ACHN (cell line): ENCODE measurements around the gene TSPAN18.

Experiments used
- DNase-seq: peaks from one replicate; pipeline ENCODE4 v3.0.0-alpha.2; 2015
- in situ Hi-C: cut with HindIII; loops from 2 replicates; pipeline ENCODE4 v1.10.0; 2017; ENCODE audit warnings: low sequenced_read_pairs, low pct_ligation_motif_present, low pct_unique_long_range_greater_than_20kb

TSPAN18 gene

GRCh38 chr11:44847316-44847715 is 120.6 kb downstream of the TSPAN18 start:
- in situ Hi-C loops, result no loop called here
- DNase-seq, result no peak

DNA sequence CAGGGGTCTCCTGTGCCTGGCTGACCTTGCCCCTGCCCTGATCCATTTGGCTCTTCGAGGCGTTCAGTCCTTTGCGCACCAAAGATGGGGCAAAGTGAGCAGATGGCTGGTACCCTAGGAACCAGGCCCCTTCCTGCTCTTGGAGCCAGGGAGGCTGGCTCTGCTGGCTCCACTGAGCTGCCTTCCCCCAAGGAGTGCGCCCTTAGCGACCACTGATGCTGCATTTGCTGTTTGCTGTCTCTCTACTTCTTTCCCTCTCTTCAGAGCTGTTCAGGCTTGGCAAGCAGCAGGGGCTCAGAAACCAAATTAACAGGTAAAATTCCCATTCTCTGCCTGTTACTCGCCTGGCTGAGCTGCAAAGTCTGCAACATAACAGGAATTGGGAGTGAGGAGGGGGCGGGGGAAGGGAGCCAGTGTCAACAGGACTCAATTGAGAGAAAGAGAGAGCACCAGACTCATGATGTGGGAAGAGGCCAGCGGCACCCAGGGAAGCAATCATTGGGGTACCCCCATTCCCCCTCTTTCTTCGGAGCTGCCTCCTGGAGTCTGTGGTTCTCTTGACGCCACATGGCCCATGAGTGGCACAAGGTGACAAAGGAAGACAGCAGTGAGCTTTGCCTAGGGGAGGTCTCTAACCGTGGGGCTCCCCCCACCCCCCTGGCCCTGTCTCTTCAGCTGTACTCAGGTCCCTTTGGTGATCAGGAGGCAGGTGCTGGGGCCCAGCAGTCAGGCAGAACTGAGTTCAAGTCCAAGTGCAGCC is 121.6 kb downstream of the TSPAN18 start:
- in situ Hi-C loops, result no loop called here
- no peak for DNase-seq

- no peak for DNase-seq
- in situ Hi-C loops, result no loop called here
These were observed 122.2 kb downstream of the TSPAN18 start for GRCh38 chr11:44848963-44849350.

DNA sequence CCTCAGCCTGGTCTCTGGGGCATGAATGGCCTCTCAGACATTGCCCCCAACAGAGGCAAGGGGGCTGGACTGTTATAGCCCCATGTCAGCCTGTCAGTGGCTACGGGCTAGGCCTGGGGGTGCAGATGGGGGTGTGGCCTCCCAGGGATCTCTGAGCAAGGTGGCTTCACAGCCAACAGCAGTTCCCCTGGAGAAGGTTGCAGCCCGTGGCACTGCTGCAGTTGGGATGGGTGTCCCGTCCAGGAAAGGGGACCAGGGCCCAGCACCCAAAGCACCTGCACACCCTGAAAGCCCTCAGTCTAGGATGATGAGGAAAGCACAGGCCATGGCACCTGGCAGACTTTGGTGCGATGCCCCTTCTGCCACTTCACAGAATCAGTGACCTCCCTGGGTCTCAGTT is 122.7 kb downstream of the TSPAN18 start:
- no peak for DNase-seq
- in situ Hi-C loops, result no loop called here

DNA sequence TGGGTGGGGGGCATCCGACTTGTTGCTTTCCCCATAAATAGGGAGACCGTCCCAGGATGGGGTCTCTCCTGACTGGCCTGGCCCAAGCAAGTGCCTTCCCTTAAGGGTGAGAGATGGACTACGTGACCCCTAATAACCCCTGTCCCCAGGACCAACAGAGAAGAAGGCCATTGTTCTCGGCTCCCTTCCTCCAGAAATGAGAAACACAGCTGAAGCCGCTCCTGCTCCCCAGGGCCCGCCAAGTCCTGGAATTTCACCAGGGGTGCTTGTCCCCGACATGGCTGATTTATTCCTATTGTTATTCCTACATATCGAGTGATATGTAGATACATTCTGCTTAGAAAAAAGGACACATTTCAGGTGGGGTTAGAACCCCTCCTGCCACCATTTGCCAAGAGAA is 123.2 kb downstream of the TSPAN18 start:
- no peak for DNase-seq
- in situ Hi-C loops, result no loop called here

- in situ Hi-C loops, result no loop called here
- DNase-seq, result no peak
These were observed 124.7 kb downstream of the TSPAN18 start for GRCh38 chr11:44851496-44851895.

GRCh38 chr11:44852159-44852747 is 125.5 kb downstream of the TSPAN18 start:
- in situ Hi-C loops, result no loop called here
- DNase-seq, result no peak

DNA sequence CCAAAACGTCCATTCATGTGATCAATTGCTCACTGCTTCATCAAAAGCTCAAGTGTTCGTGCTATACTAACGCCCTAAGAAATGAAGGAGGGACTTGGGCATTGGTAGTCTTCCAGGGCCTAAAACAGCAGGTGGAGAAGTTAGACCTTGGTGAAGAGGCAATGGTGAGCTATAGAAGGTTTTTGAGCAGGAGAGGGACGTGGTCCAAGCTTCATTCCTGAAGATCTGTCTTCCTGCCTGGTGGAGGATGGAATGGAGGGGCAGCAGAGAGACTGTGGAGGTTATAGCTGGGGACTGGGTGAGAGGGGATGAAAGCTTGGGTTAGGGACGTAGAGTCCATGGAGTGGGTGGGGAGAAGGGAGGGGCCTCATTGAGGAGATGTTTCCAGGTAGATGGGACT is 126.2 kb downstream of the TSPAN18 start:
- DNase-seq, result no peak
- in situ Hi-C loops, result no loop called here

- in situ Hi-C loops, result no loop called here
- no peak for DNase-seq
These were observed 126.9 kb downstream of the TSPAN18 start for GRCh38 chr11:44853666-44854065.

DNA sequence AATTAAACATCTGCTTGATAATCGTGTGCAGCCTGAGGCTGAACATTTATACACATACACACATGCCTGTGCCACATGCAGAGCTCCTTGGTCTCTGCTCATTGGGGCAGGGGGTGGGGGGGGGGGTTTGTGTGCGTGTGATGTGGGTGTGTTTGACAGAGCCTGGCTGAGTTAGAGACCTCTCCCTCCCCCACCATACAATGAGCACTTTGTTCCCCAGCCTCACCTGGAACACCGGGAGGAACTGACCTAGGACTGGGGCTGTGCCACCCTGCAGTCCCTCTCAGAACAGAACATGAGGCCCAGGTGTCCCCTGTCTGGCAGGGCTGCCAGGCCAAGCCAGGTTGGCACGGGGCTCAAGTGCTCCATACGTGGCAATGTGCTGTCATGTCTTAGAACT is 127.3 kb downstream of the TSPAN18 start:
- in situ Hi-C loops, result no loop called here
- no peak for DNase-seq

- no peak for DNase-seq
- in situ Hi-C loops, result no loop called here
These were observed 128.2 kb downstream of the TSPAN18 start for GRCh38 chr11:44854741-44855492.

DNA sequence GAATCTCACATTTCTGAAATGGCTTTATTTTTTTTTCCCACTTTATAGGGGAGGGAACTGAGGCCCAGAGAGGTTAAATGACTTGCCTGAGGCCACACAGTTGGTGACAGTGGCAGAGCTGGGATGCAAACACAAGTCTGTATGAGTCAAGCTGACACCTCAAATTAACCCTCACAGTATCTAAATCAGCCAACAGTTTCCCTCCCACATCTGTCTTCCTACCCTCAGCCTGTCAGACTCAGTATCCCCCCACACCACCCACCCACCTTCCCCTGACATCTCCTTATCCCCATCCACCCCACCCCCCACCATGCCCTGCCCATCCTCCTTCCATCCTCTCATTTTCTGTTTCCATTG is 128.7 kb downstream of the TSPAN18 start:
- no peak for DNase-seq
- in situ Hi-C loops, result no loop called here

DNA sequence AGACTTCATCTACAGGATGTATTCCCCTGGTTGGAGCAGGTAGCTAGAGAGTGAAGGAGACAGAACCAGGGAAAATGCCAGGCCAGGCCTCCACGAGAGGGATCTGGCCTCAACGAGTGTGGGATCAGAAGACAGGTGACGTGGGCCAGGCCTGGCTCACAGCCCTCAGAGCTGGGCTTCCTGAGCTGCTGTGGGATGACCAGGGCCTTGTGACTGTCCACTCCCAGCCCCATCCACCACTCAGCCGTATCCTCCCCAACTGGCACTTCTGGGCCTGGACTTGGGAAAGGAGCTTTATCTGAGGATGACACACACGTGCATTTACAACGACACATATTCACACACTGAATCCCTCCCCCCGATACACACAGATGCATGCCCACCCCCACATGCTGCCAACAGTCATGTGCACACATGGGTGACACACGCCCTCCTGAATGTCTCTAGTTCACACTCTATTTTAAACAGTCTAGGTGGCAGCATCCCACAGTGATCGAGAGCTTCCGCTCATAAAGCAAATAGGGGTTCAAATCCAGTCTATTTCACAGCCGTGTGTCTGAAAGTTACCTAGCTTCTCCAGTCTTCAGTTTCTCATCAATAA is 130.8 kb downstream of the TSPAN18 start:
- no peak for DNase-seq
- in situ Hi-C loops, result no loop called here

DNA sequence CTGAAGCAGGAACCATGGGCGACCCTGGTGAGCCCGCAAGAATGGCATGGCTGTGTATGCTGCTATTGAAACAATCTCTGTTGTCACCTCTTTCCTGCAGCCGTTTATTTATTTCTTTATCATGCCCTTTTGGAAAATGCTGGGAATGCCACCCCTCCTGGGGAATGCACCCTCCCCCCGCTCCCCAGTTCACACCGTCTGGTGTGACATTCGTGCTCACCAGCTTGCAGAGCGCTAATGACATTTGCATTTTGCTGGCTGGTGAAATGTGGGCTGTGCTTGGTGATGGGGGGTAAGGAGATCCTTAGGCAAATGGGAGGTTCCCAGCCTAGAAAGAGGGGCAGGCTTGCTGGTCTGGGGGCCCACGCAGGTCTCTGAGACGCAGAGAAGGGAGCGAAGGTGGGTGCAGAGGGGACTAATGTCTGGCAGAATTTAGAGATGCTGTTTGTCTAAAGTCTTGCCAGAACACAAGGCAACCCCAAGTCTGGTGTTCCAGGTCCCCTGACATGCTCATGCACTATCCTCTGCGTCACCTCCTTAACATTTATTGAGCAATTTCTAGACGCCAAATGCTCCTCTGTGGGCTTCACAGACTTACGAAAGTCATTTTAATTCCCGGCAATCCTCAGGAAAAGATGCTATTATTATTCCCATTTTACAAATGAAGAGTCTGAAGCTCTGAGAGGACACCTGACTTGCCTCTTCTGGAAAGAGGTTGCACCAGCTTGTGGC is 132.2 kb downstream of the TSPAN18 start:
- in situ Hi-C loops, result no loop called here
- no peak for DNase-seq

GRCh38 chr11:44859528-44859925 is 132.8 kb downstream of the TSPAN18 start:
- no peak for DNase-seq
- in situ Hi-C loops, result no loop called here

DNA sequence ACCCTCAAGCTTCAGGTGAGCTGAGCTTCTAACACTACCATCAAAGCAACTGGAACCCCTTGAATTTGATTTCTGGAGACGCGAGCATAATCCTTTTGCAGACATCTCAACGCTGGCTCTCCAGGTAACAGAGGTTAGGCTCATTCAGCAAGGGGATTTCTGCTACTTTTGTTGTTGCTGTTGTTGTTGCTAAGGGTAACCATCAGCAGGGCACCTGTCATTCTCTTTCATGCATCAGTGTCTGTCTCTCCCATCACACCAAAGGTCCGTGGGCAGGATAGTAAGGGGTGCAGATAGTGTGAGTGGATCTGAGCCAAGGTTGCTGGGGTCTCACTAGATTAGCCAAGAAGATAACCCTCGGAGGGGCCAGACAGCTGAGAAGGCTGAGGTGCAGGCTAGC is 133.6 kb downstream of the TSPAN18 start:
- no peak for DNase-seq
- in situ Hi-C loops, result no loop called here

GRCh38 chr11:44861849-44862557 is 135.2 kb downstream of the TSPAN18 start:
- DNase-seq, result peak; percentile 98
- in situ Hi-C loops, result no loop called here

- in situ Hi-C loops, result no loop called here
- DNase-seq, result peak; percentile 46
These were observed 135.9 kb downstream of the TSPAN18 start for GRCh38 chr11:44862558-44863101.
